ENCODE data around the gene OR10A4.

DNA sequence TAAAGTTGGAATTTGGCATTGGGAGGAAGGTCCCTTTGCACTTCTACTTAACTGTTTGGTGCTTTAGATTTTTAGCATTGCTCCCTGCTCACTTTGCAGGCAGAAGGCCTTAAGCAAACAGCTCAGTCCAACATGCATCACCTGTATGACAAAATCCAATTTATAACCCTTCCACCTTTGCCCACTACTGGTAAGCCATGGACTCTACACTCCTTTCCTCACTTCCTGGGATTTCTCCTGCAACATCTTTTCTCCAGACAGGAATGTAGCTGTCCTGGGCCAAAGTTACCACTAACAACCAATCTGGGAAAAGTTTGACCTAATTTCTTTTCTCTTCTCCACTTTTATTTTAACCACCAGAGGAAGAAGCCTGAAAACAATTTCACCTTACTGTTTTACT, 17.7 kb downstream of the OR10A4 start:
- TF ChIP-seq U2AF2 (IDR thresholded peaks at IDR 0.05; ENCODE audit: low read depth, low read length): no peak
- no peak for TF ChIP-seq ZBTB8A (CRISPR knock-in tag; IDR thresholded peaks at IDR 0.05; ENCODE audit: borderline replicate concordance, low read depth)
- TF ChIP-seq, protein P1, sequence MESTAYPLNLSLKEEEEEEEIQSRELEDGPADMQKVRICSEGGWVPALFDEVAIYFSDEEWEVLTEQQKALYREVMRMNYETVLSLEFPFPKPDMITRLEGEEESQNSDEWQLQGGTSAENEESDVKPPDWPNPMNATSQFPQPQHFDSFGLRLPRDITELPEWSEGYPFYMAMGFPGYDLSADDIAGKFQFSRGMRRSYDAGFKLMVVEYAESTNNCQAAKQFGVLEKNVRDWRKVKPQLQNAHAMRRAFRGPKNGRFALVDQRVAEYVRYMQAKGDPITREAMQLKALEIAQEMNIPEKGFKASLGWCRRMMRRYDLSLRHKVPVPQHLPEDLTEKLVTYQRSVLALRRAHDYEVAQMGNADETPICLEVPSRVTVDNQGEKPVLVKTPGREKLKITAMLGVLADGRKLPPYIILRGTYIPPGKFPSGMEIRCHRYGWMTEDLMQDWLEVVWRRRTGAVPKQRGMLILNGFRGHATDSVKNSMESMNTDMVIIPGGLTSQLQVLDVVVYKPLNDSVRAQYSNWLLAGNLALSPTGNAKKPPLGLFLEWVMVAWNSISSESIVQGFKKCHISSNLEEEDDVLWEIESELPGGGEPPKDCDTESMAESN (CRISPR knock-in tag; conservative IDR thresholded peaks at IDR 0.05): no peak
- no peak for TF ChIP-seq TRIM24 (CRISPR knock-in tag; IDR thresholded peaks at IDR 0.05)
- TF ChIP-seq U2AF1 (optimal IDR thresholded peaks at IDR 0.05; ENCODE audit: low read depth, low read length): no peak

Data from HepG2 (cell line).